NCI-H146 treated with DMSO at 0.1 percent for 48 hours (cell line): ENCODE data around the gene TAT.
A peak's percentile ranks its signal among the peaks of the same experiment; 100 is the strongest.

Source experiments
- DNase-seq: peaks from one replicate; lab custom pipeline; 2025; ENCODE audit not compliant: unreplicated experiment; lab: John Stamatoyannopoulos, UW

TAT gene

GRCh38 chr16:71547168-71547567 lies 29.7 kb downstream of the TAT start:
- DNase-seq: no peak

GRCh38 chr16:71542377-71542776 lies 34.5 kb downstream of the TAT start:
- DNase-seq: peak; percentile 7

- DNase-seq: peak; percentile 46
Measured at GRCh38 chr16:71537643-71538042, 39.2 kb downstream of the TAT start.

- no peak for DNase-seq
Measured at GRCh38 chr16:71536752-71537499, 40.0 kb downstream of the TAT start.

GRCh38 chr16:71532366-71532765 lies 44.5 kb downstream of the TAT start:
- no peak for DNase-seq

GRCh38 chr16:71528863-71529262 lies 48.0 kb downstream of the TAT start:
- no peak for DNase-seq

GRCh38 chr16:71528257-71528656 lies 48.6 kb downstream of the TAT start:
- DNase-seq: no peak

- DNase-seq: no peak
Measured at GRCh38 chr16:71526111-71526631, 50.7 kb downstream of the TAT start, which contains the start of gene CHST4. CHST4 (plus strand) TSS chr16:71526426; CDS start chr16:71536678, 10,252 bp downstream.

- DNase-seq: no peak
Measured at GRCh38 chr16:71524566-71525553, 52.0 kb downstream of the TAT start.

GRCh38 chr16:71520550-71520949 lies 56.3 kb downstream of the TAT start:
- no peak for DNase-seq
